H1 (cell line): ENCODE measurements around the gene MYBL2. TPM values are rescaled to one million over a fixed set of nuclear protein-coding genes. Genes with fewer than 3 reads are reported as not detected.

Source experiments
- CTCF ChIA-PET: fragments of 300-600 bp; sonication (Branson Sonifier 250); formaldehyde crosslinking; loops from one replicate; lab custom pipeline; 2021; ENCODE audit not compliant: partially characterized antibody; lab: Charles Lee
- POLR2A ChIA-PET: fragments of 300-600 bp; sonication (Branson Sonifier 250); formaldehyde crosslinking; loops from one replicate; lab custom pipeline; 2021; ENCODE audit warnings: inconsistent platforms; ENCODE audit not compliant: partially characterized antibody; lab: Charles Lee
- DNase-seq, 2 experiments: peaks; one replicate each; pipeline versions ENCODE4 v3.0.0 to v3.0.0-alpha.2; 2010 to 2022; ENCODE audit warnings: low spot score in 2 of 2, low read depth in 1 of 2, mixed read lengths in 1 of 2
- FAIRE-seq: peaks from 2 replicates; lab custom pipeline; 2011; peaks lifted over from hg19 to GRCh38; lab: Jason Lieb, UNC
- H2AFZ ChIP-seq: 2 replicates; pipeline ENCODE4 v1.8.1; 2012; ENCODE audit warnings: low read length, inconsistent platforms
- H2AK5ac ChIP-seq: 2 replicates; pipeline ENCODE4 v1.6.1; 2013; ENCODE audit warnings: low read depth, low read length
- H2BK120ac ChIP-seq: replicated peaks from 2 replicates; pipeline ENCODE3; 2013; ENCODE audit warnings: low read depth, low read length, inconsistent platforms
- H2BK12ac ChIP-seq: 2 replicates; pipeline ENCODE4 v1.6.1; 2013; ENCODE audit warnings: low read depth, low read length
- H2BK15ac ChIP-seq: 2 replicates; pipeline ENCODE4 v1.6.1; 2013; ENCODE audit warnings: low read length
- H2BK20ac ChIP-seq: 2 replicates; pipeline ENCODE4 v1.6.1; 2013; ENCODE audit warnings: low read length
- H2BK5ac ChIP-seq: 2 replicates; pipeline ENCODE4 v1.6.1; 2013; ENCODE audit warnings: low read depth, low read length
- H3K14ac ChIP-seq: 2 replicates; pipeline ENCODE4 v1.6.1; 2013; ENCODE audit warnings: inconsistent platforms; ENCODE audit not compliant: insufficient read length
- H3K18ac ChIP-seq: 2 replicates; pipeline ENCODE4 v1.6.1; 2013; ENCODE audit warnings: low read length; ENCODE audit errors: extremely low read depth
- H3K23ac ChIP-seq: 2 replicates; pipeline ENCODE4 v1.6.1; 2013; ENCODE audit warnings: inconsistent platforms; ENCODE audit not compliant: insufficient read length
- H3K23me2 ChIP-seq: 2 replicates; pipeline ENCODE4 v1.6.1; 2013; ENCODE audit warnings: low read depth, low read length
- H3K27ac ChIP-seq: 2 replicates; pipeline ENCODE4 v1.6.1; 2011; ENCODE audit warnings: low read depth, low read length, inconsistent platforms
- H3K27me3 ChIP-seq, 4 experiments: replicated peaks in 1 of 4; 1 replicate in 1 of 4; 2 replicates in 3 of 4; pipeline versions ENCODE4 v1.6.1 to v1.8.1; 2011 to 2013; ENCODE audit warnings: low read length in 3 of 4, mild to moderate bottlenecking in 3 of 4, inconsistent platforms in 2 of 4, mixed read lengths in 2 of 4, moderate library complexity in 1 of 4; ENCODE audit not compliant: control insufficient read depth in 3 of 4, insufficient read depth in 3 of 4; ENCODE audit errors: extremely low read depth in 1 of 4
- H3K36me3 ChIP-seq, 4 experiments: 2 replicates each; pipeline versions ENCODE4 v1.6.1 to v1.8.1; 2011 to 2013; ENCODE audit warnings: mild to moderate bottlenecking in 4 of 4, low read length in 3 of 4, moderate library complexity in 2 of 4, control low read depth in 1 of 4, inconsistent platforms in 1 of 4; ENCODE audit not compliant: insufficient read depth in 4 of 4, control insufficient read depth in 2 of 4
- H3K4ac ChIP-seq: replicated peaks from 2 replicates; pipeline ENCODE3; 2013; ENCODE audit warnings: low read length, low read depth, mixed read lengths, inconsistent platforms; ENCODE audit not compliant: insufficient read length
- H3K4me1 ChIP-seq, 4 experiments: replicated peaks in 1 of 4; 1 replicate in 1 of 4; 2 replicates in 3 of 4; pipeline versions ENCODE4 v1.6.1 to v1.8.1; 2011 to 2013; ENCODE audit warnings: low read length in 3 of 4, inconsistent platforms in 2 of 4, mixed read lengths in 1 of 4; ENCODE audit not compliant: insufficient read depth in 4 of 4, control insufficient read depth in 3 of 4
- H3K4me2 ChIP-seq, 2 experiments: 2 replicates each; pipeline versions ENCODE4 v1.6.1 to v1.8.1; 2011 to 2013; ENCODE audit warnings: low read depth in 2 of 2, low read length in 2 of 2, control low read depth in 1 of 2, inconsistent platforms in 1 of 2, mild to moderate bottlenecking in 1 of 2; ENCODE audit not compliant: insufficient read depth in 1 of 2
- H3K4me3 ChIP-seq, 4 experiments: fragments of 200-600, 300-600 bp in 1 of 4; sonication (generic), shearing (Covaris generic), sonication (Bioruptor Twin) in 1 of 4; 2 replicates each; pipeline versions ENCODE4 v1.5.1 to v1.8.1; 2011 to 2016; ENCODE audit warnings: low read length in 4 of 4, low read depth in 3 of 4, control low read depth in 2 of 4, inconsistent platforms in 2 of 4, mild to moderate bottlenecking in 2 of 4, mixed read lengths in 1 of 4, moderate library complexity in 1 of 4; ENCODE audit not compliant: insufficient read depth in 2 of 4; ENCODE audit errors: extremely low read depth in 1 of 4
- H3K56ac ChIP-seq: replicated peaks from 2 replicates; pipeline ENCODE3; 2013; ENCODE audit warnings: low read depth, mild to moderate bottlenecking, mixed read lengths, low read length, inconsistent platforms; ENCODE audit not compliant: insufficient read length
- H3K79me1 ChIP-seq: 2 replicates; pipeline ENCODE4 v1.6.1; 2013; ENCODE audit warnings: low read depth, low read length, control low read depth
- H3K79me2 ChIP-seq, 2 experiments: 2 replicates each; pipeline versions ENCODE4 v1.6.1 to v1.8.1; 2012 to 2013; ENCODE audit warnings: low read length in 2 of 2, mild to moderate bottlenecking in 2 of 2, inconsistent platforms in 1 of 2; ENCODE audit not compliant: insufficient read depth in 2 of 2, control insufficient read depth in 1 of 2
- H3K9ac ChIP-seq, 4 experiments: replicated peaks in 1 of 4; 1 replicate in 1 of 4; 2 replicates in 3 of 4; pipeline versions ENCODE4 v1.6.1 to v1.8.1; 2011 to 2013; ENCODE audit warnings: low read depth in 3 of 4, low read length in 3 of 4, control low read depth in 2 of 4, mild to moderate bottlenecking in 2 of 4, moderate library complexity in 2 of 4, inconsistent platforms in 1 of 4; ENCODE audit errors: extremely low read depth in 1 of 4
- H3K9me3 ChIP-seq, 2 experiments: 2 replicates each; pipeline versions ENCODE4 v1.6.1 to v1.8.1; 2012 to 2013; ENCODE audit warnings: mild to moderate bottlenecking in 2 of 2, moderate library complexity in 2 of 2, control low read depth in 1 of 2, inconsistent platforms in 1 of 2, low read depth in 1 of 2, low read length in 1 of 2, mixed read lengths in 1 of 2; ENCODE audit not compliant: insufficient read depth in 2 of 2
- H4K20me1 ChIP-seq, 2 experiments: replicated peaks in 1 of 2; 2 replicates each; pipeline versions ENCODE3 to v1.8.1; 2011 to 2013; ENCODE audit warnings: inconsistent platforms in 2 of 2, low read length in 2 of 2, mild to moderate bottlenecking in 1 of 2; ENCODE audit not compliant: insufficient read depth in 2 of 2, control insufficient read depth in 1 of 2
- H4K5ac ChIP-seq: 2 replicates; pipeline ENCODE4 v1.6.1; 2013; ENCODE audit warnings: low read length, low read depth, mixed read lengths, inconsistent platforms; ENCODE audit not compliant: insufficient read length
- H4K8ac ChIP-seq: 2 replicates; pipeline ENCODE4 v1.8.0; 2013; ENCODE audit warnings: mild to moderate bottlenecking, moderate library complexity, low read length, inconsistent platforms; ENCODE audit not compliant: insufficient read depth; ENCODE audit errors: extremely low read depth
- H4K91ac ChIP-seq: replicated peaks from 2 replicates; pipeline ENCODE3; 2013; ENCODE audit warnings: low read length, mixed read lengths, inconsistent platforms; ENCODE audit not compliant: insufficient read length
- CREB1 ChIP-seq: IDR thresholded peaks from 2 replicates; pipeline ENCODE4 v1.6.1; 2012; ENCODE audit warnings: inconsistent platforms
- SIX5 ChIP-seq: IDR thresholded peaks from 2 replicates; pipeline ENCODE4 v1.6.1; 2011; ENCODE audit warnings: mild to moderate bottlenecking, low read depth, low read length
- TBP ChIP-seq: IDR thresholded peaks from 2 replicates; pipeline ENCODE4 v1.6.1; 2011; ENCODE audit warnings: low read depth, low read length, improper control_type of control experiment
- TEAD4 ChIP-seq: IDR thresholded peaks from 2 replicates; pipeline ENCODE4 v1.6.1; 2012; ENCODE audit warnings: low read depth, low read length, inconsistent platforms, mixed read lengths
- ZNF274 ChIP-seq: IDR thresholded peaks from 2 replicates; pipeline ENCODE4 v1.7.0; 2012; ENCODE audit warnings: low read length, borderline replicate concordance; ENCODE audit errors: extremely low read depth
- WGBS, 2 experiments: shearing (Covaris generic) in 1 of 2; methylation state at CpG; one replicate each; pipeline versions ENCODE4 v1.1.6 to v1.1.7; 2013 to 2015; ENCODE audit warnings: low lambda C conversion rate in 2 of 2, mixed read lengths in 2 of 2, inconsistent platforms in 1 of 2, low coverage in 1 of 2, missing lambda C conversion rate in 1 of 2; ENCODE audit not compliant: insufficient replicate concordance in 2 of 2, insufficient coverage in 1 of 2, insufficient read length in 1 of 2; ENCODE audit errors: extremely low coverage in 1 of 2, missing lambda C conversion rate in 1 of 2; 5-methylcytosine and 5-hydroxymethylcytosine counted together
- polyA plus RNA-seq, 7 experiments: library from polyadenylated mRNA; depleted of rRNA in 3 of 7; stranded (reverse) in 5 of 7; unstranded in 2 of 7; fragments of >200 nt in 5 of 7; fragments of 200-250 nt in 2 of 7; gene quantifications; 1 replicate in 5 of 7; 2 replicates in 1 of 7; 4 replicates in 1 of 7; pipeline versions ENCODE4 v1.2.1 to v1.2.3, GENCODE V29; 2011 to 2013; ENCODE audit warnings: missing spikeins in 2 of 7, mixed read lengths in 2 of 7
- total RNA-seq: library from RNA; stranded (reverse); fragmentation: NEBNext Ultra II Directional; extraction: Animal tissue kit (Norgen Biotek cat#: 25700); gene quantifications from 2 replicates; pipeline ENCODE4 v1.2.1, GENCODE V29; 2021

Gene MYBL2
- total and polyA plus RNA-seq, 2 of the 8 experiments (the other 6 are each of a cell fraction or from before 2014, with no cell fraction given), result 75.3 to 207 TPM

GRCh38 chr20:43631598-43631997 is 35.3 kb upstream of the MYBL2 start:
- no peak overlapping the region for H2BK5ac ChIP-seq
- H3K36me3 ChIP-seq, result peaks cover 6 to 15% (median 12%) of the 10 kb centered on the region in 4 experiments; a peak in 6 of 8 replicates
- no peaks in the 10 kb centered on the region for H3K23me2 ChIP-seq
- no peaks in the 10 kb centered on the region for H4K20me1 ChIP-seq
- no peak overlapping the region for H2BK12ac ChIP-seq
- H2BK120ac ChIP-seq, result no peak overlapping the region
- no peak overlapping the region for H3K4me2 ChIP-seq
- H3K4me1 ChIP-seq, result no peaks in the 10 kb centered on the region
- POLR2A ChIA-PET, result interaction anchor here (1.4 kb wide), 1 partner anchor 36 kb away, joined by 5 read pairs; no protein-coding TSS in a partner anchor
- no peak for TF ChIP-seq SIX5
- no peak for TF ChIP-seq CREB1
- no peak for TF ChIP-seq TEAD4
- no peak for TF ChIP-seq ZNF274
- no peak for TF ChIP-seq TBP
- CTCF ChIA-PET, result interaction anchor here (0.6 to 1.2 kb wide), 3 partner anchors 11 to 93 kb away, joined by 3 to 4 read pairs (median 3); no protein-coding TSS in a partner anchor
- no peak overlapping the region for H3K4ac ChIP-seq
- H3K9ac ChIP-seq, result no peak overlapping the region
- no peak overlapping the region for H3K18ac ChIP-seq
- no peak overlapping the region for H3K14ac ChIP-seq
- H3K79me2 ChIP-seq, result no peaks in the 10 kb centered on the region
- no peak overlapping the region for H4K8ac ChIP-seq
- no peak overlapping the region for H3K23ac ChIP-seq
- H3K27ac ChIP-seq, result no peak overlapping the region
- DNase-seq, result no peak
- no peak overlapping the region for H4K91ac ChIP-seq
- no peak overlapping the region for H2AFZ ChIP-seq
- H3K79me1 ChIP-seq, result no peaks in the 10 kb centered on the region
- no peak overlapping the region for H2BK15ac ChIP-seq
- H2BK20ac ChIP-seq, result no peak overlapping the region
- WGBS, 2 experiments, result 94% methylated on average over 3 of the region's 8 CpGs; no CpG with 5 or more reads in 1 of the 2 experiments
- no peak overlapping the region for H3K56ac ChIP-seq
- H4K5ac ChIP-seq, result no peak overlapping the region
- H3K27me3 ChIP-seq, result no peaks in the 10 kb centered on the region
- no peak for FAIRE-seq
- H3K9me3 ChIP-seq, result no peaks in the 10 kb centered on the region
- no peak overlapping the region for H3K4me3 ChIP-seq
- no peak overlapping the region for H2AK5ac ChIP-seq
